Measurements from ENCODE around the gene ZBTB8A.
"Not testable (repeated sequence)": the region's sequence is repeated elsewhere in the genome, so short reads cannot be mapped to it uniquely, and the experiment has no call there.

ZBTB8A gene

GRCh38 chr1:32538887-32539583 is at the start of gene ZBTB8A:
TSS of gene ZBTB8A (plus strand) at chr1:32539427. CDS start at chr1:32592932, 53,505 bp downstream.
- DNase-seq: peak; percentile 39 to 84

DNA sequence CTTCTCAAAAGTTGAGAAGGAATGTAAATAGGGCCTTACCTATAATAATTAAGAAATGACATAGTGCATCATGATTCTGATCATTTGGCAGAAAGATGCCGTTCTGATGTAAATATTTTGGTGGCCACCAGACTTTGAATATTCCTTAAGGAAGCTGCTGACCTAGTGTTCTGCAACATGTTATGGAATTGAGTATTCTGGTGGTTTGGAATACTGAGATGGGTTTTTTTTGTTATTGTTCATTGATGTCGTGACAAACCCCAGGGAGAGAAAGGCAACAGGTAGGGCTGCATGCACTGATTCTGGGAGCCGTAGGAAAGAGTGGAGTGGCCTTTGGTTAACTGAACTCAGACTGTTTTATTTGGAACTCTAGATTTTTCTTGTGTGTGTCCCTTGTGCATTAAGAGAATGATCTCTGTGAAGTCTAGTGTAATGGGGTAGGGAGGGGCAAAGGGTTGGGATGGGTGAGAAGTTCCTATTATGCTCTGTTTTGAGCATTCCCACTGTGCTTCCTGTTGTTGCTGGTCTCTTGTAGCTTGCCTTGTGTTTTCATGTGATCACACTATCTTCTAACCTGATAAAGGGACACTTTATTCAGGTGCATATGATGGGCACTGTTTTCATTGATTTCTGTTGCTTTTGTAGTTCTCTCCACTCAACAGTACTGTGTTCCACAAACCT is 49.3 kb upstream of the ZBTB8A start:
- DNase-seq: no peak

- DNase-seq: no peak
Observed at GRCh38 chr1:32491386-32491785, 47.8 kb upstream of the ZBTB8A start.

DNA sequence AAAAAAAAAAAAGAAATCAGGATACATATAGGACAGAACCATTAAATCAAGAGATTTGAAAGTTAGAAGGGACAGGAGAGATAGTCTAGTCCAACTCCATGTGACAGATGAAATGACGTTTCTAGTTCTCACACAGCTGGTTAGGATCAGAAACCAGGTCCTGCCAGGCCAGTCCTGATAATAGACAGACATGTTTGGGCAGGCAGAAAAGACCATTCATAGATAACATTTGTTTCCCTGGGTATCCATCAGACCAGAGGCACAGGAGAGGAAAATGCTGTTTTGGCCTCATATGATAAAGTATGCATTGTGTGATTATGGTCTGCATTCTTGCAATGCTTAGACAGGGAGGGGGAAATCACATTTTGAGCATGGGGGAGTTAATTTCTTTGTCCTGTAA is 45.0 kb upstream of the ZBTB8A start:
- no peak for DNase-seq

GRCh38 chr1:32494711-32495337 is 44.4 kb upstream of the ZBTB8A start:
- no peak for DNase-seq

- no peak for DNase-seq
Observed at GRCh38 chr1:32496127-32496526, 43.1 kb upstream of the ZBTB8A start.

GRCh38 chr1:32498751-32499150 is 40.5 kb upstream of the ZBTB8A start:
- no peak for DNase-seq

- DNase-seq: peak; percentile 7 to 34
Observed at GRCh38 chr1:32500387-32501209, 38.6 kb upstream of the ZBTB8A start.

DNA sequence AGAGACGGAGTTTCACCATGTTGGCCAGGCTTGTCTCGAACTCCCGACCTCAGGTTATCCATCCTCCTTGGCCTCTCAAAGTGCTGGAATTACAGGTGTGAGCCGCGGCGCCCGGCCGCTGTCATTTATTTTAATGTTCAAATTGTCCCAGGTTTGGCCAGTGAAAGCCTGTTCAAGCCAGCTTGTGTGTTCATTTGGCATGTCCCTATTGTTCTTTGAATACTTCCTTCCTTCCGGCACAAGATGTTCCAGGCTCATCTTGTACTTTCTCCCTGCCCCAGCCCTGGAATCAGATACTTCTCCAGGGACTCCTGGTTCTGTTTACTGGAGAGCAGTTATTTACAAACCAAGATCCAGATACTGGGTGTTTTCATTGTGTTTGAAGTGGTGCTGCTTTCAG is 37.4 kb upstream of the ZBTB8A start:
- DNase-seq: no peak

DNA sequence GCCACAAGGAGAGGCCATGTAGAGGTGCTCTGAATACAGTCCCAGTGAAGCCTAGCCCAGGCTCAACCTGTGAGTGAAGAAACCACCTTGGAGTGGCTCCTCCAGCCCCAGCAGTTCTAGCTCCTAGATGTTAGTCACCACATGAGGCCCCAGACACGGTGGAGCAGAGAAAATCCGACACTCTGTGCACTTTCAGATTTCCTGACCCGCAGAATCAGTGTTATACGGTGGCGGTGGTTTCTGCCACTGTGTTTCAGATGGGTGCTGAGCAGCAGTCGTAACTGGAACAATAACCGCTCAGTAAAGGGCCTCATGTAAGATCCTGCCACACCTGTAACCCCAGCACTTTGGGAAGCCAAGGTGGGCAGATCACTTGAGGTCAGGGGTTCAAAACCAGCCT is 36.1 kb upstream of the ZBTB8A start:
- no peak for DNase-seq

- no peak for DNase-seq
Observed at GRCh38 chr1:32507021-32507420, 32.2 kb upstream of the ZBTB8A start.

DNA sequence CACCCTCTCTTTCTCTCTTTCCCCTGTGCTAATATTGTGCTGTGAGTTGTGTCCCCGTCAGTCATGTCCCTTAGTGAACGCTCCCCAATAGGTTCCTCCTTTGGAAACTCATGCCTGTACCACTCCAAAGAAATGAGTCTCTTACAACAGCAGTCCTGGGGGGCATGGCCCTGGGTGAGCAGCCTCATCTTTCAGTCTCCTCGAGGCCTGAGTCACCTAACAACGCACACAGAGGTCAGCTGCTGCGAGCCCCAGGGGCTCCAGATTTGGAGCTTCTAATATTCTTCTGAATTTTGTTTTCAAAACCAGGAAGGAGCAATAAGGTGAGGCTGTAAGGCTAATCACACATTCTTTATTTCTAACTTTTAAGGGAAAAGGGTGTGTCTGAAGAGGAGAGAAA is 30.5 kb upstream of the ZBTB8A start:
- DNase-seq: no peak

DNA sequence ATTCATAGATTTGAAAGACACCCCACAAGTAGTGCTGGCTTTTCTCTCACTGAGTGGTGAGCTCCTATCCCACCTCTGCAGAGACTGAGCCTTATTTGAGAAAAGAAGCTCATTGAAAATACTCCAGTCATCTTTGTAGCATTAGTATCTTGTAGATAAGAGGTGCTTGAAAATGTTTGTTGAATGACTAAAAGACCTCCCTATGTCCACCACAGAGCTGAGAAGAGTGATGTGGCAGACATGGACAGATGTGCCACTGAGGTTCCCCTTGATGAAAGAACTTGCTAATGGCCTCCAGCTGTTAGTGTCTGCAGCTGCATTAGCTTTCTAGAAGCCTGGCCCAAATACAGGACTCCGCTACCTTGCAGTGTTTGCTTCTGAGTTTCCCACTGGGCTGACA is 29.3 kb upstream of the ZBTB8A start:
- DNase-seq: no peak

- no peak for DNase-seq
Observed at GRCh38 chr1:32516402-32516801, 22.8 kb upstream of the ZBTB8A start.

DNA sequence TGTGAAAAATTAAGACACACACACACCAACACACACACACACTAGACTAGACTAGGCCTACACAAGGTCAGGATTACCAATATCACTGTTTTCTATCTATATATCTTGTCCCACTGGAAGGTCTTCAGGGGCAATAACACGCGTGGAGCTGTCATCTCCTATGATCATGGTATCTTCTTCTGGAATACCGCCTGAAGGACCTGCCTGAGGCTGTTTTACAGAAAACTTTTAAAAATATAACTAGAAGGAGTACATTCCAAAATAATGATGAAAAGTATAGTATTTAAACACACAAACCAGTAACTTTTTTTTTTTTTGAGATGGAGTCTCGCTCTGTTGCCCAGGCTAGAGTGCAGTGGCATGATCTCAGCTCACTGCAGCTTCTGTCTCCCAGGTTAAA is 20.3 kb upstream of the ZBTB8A start:
- DNase-seq: no peak

- no peak for DNase-seq
Observed at GRCh38 chr1:32521165-32521564, 18.1 kb upstream of the ZBTB8A start.

DNA sequence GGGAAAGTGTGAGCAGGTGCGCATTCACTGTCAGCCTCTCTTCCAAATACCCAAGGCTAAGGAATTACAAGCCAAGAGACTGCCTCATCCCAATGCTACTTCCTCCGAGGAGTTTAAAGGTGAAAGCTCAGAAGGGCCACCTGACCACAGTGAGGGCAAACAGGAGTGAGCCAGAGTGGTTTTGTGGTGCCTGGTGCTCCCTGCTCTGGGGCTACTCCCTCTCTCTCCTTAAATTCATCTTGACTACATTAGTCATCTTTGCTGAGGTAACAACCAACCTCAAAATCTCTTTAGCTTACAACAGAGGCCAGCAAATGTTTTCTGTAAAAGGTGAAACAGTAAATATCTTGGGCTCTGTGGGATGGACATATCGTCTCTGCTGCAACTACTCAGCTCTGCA is 14.2 kb upstream of the ZBTB8A start:
- no peak for DNase-seq

GRCh38 chr1:32525661-32526444 is 13.4 kb upstream of the ZBTB8A start:
- no peak for DNase-seq

DNA sequence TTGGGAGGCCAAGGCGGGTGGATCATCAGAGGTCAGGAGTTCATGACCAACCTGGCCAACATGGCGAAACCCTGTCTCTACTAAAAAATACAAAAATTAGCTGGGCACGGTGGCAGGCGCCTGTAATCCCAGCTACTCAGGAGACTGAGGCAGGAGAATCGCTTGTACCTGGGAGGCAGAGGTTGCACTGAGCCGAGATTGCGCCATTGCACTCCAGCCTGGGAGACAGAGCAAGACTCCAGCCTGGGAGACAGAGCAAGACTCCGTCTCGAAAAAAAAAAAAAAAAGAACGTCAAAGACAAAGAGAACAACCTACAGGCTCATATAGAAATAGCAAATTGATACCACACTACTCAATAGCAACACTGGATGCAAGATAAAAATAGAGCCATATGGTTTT is 10.7 kb upstream of the ZBTB8A start:
- not testable (repeated sequence) for DNase-seq

GRCh38 chr1:32533792-32534327 is 5.4 kb upstream of the ZBTB8A start:
- no peak for DNase-seq

- DNase-seq: no peak
Observed at GRCh38 chr1:32536117-32536516, 3.1 kb upstream of the ZBTB8A start.

DNA sequence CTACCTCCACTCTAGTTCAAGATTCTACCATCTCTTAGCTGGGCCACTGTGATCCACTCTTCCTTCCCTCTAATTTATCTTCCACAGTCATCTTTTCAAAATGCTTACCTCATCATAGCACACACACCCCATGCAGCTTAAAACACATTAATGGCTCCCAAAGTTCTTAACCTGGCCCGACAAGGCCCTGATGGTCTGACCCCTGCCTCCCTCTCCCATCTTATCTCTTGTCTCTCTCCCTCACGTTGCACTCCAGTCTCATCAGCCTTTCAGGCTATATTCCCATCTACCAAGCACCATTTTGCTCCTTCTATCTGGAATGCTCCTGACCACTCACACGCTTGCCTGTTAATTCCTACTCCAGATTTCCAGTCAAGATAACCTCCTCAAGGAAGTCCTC is 2.5 kb upstream of the ZBTB8A start:
- no peak for DNase-seq

Data from SW 1271 (cell line).